Measurements from ENCODE around the gene ACIN1.

The ACIN1 gene

GRCh38 chr14:23094666-23095195 lies at the start of gene ACIN1:
ACIN1 (minus strand) TSS chr14:23095136; CDS start chr14:23095112, 24 bp downstream.
- in situ Hi-C loops (cut with MboI; ENCODE audit: low sequenced_read_pairs) = no loop called here

- in situ Hi-C loops (cut with MboI; ENCODE audit: low sequenced_read_pairs) = no loop called here
Observed at GRCh38 chr14:23143911-23144310, 49.0 kb upstream of the ACIN1 start.

GRCh38 chr14:23142826-23143225 lies 47.9 kb upstream of the ACIN1 start:
- in situ Hi-C loops (cut with MboI; ENCODE audit: low sequenced_read_pairs) = no loop called here

GRCh38 chr14:23141706-23142444 lies 46.9 kb upstream of the ACIN1 start:
- in situ Hi-C loops (cut with MboI; ENCODE audit: low sequenced_read_pairs) = no loop called here

- in situ Hi-C loops (cut with MboI; ENCODE audit: low sequenced_read_pairs) = no loop called here
Observed at GRCh38 chr14:23140371-23140770, 45.4 kb upstream of the ACIN1 start.

GRCh38 chr14:23139874-23140273 lies 44.9 kb upstream of the ACIN1 start:
- in situ Hi-C loops (cut with MboI; ENCODE audit: low sequenced_read_pairs) = no loop called here

- in situ Hi-C loops (cut with MboI; ENCODE audit: low sequenced_read_pairs) = no loop called here
Observed at GRCh38 chr14:23137813-23138535, 43.0 kb upstream of the ACIN1 start.

- in situ Hi-C loops (cut with MboI; ENCODE audit: low sequenced_read_pairs) = no loop called here
Observed at GRCh38 chr14:23137192-23137812, 42.4 kb upstream of the ACIN1 start.

GRCh38 chr14:23136566-23137133 lies 41.7 kb upstream of the ACIN1 start:
- in situ Hi-C loops (cut with MboI; ENCODE audit: low sequenced_read_pairs) = no loop called here

- in situ Hi-C loops (cut with MboI; ENCODE audit: low sequenced_read_pairs) = no loop called here
Observed at GRCh38 chr14:23132970-23133369, 38.0 kb upstream of the ACIN1 start.

GRCh38 chr14:23131482-23131881 lies 36.5 kb upstream of the ACIN1 start:
- in situ Hi-C loops (cut with MboI; ENCODE audit: low sequenced_read_pairs) = no loop called here

- in situ Hi-C loops (cut with MboI; ENCODE audit: low sequenced_read_pairs) = no loop called here
Observed at GRCh38 chr14:23130871-23131270, 35.9 kb upstream of the ACIN1 start.

- in situ Hi-C loops (cut with MboI; ENCODE audit: low sequenced_read_pairs) = no loop called here
Observed at GRCh38 chr14:23129759-23130316, 34.9 kb upstream of the ACIN1 start.

GRCh38 chr14:23128969-23129758 lies 34.2 kb upstream of the ACIN1 start:
- in situ Hi-C loops (cut with MboI; ENCODE audit: low sequenced_read_pairs) = no loop called here

GRCh38 chr14:23127861-23128260 lies 32.9 kb upstream of the ACIN1 start:
- in situ Hi-C loops (cut with MboI; ENCODE audit: low sequenced_read_pairs) = no loop called here

GRCh38 chr14:23126548-23127278 lies 31.8 kb upstream of the ACIN1 start:
- in situ Hi-C loops (cut with MboI; ENCODE audit: low sequenced_read_pairs) = no loop called here

- in situ Hi-C loops (cut with MboI; ENCODE audit: low sequenced_read_pairs) = no loop called here
Observed at GRCh38 chr14:23125933-23126524, 31.1 kb upstream of the ACIN1 start.

- in situ Hi-C loops (cut with MboI; ENCODE audit: low sequenced_read_pairs) = no loop called here
Observed at GRCh38 chr14:23125011-23125410, 30.1 kb upstream of the ACIN1 start.

GRCh38 chr14:23124337-23124954 lies 29.5 kb upstream of the ACIN1 start:
- in situ Hi-C loops (cut with MboI; ENCODE audit: low sequenced_read_pairs) = loop anchor here (5.0 kb wide), 1 partner anchor 63 kb away; no protein-coding TSS in a partner anchor

Data from HL-60/S4 treated with phorbol 12-myristate 13-acetate at 8.2 ng/mL for 4 days and 3 days (cell line).